Measurements from ENCODE around the gene CHKA.

GRCh38 chr11:68048681-68049508 lies 72.3 kb downstream of the CHKA start:
- TF ChIP-seq POLR2AphosphoS5 (IDR thresholded peaks at IDR 0.05; ENCODE audit: borderline replicate concordance, low read depth, low read length) (no peak), EZH2 (IDR thresholded peaks at IDR 0.05) (no peak), FOXP2 (optimal IDR thresholded peaks at IDR 0.05; ENCODE audit: control extremely low read depth, extremely low read length, insufficient read depth) (no peak)

Measured in SK-N-MC (cell line).